ENCODE data around the gene RHPN2. TPM values are rescaled to one million over a fixed set of nuclear protein-coding genes. Genes with fewer than 3 reads are reported as not detected.
"Not testable (repeated sequence)": the region's sequence is repeated elsewhere in the genome, so short reads cannot be mapped to it uniquely, and the experiment has no call there.

Gene RHPN2
- total and polyA plus RNA-seq, 2 donors (not counting 3 experiments of a cell fraction or from before 2014, with no cell fraction given), result 2.3 to 2.7 TPM

DNA sequence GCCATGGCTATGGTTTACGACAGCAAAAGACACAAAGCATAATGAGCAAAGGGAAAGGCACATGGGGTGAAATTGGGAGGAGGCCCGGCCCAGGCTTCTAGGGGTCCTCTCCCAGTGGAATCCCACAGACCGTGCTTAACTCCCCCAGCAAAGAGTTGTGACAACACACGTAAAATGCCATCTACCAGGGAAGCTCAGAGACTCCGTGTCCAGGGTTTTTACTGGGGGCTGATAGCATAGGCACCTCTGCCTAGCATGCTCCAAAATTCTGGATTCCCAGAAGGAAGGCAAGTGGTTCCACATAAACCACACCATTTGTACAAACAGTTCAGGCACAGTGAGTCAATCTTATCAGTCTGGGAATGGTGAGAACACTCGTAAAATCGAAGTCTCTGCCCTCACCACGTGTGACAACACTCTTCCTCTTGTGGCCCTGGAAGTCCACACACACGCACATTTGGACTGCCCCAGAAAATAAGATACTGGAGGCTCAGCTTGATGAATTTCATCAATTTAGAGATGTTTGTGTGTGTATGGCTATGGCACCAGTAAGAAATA is 34.9 kb downstream of the RHPN2 start:
- FAIRE-seq (no peak), DNase-seq (ENCODE audit: low read depth, low spot score) (no peak)
- H3K9me3 ChIP-seq (replicated peaks; ENCODE audit: control insufficient read depth, insufficient read depth, low read length), result no peaks in the 10 kb centered on the region
- dilution Hi-C loops (cut with MboI; ENCODE audit: extremely low pct_ligation_motif_present, low sequenced_read_pairs) (no loop called here), intact Hi-C loops (cut with micrococcal nuclease) (no loop called here)
- no peaks in the 10 kb centered on the region for H4K20me1 ChIP-seq (replicated peaks; ENCODE audit: control insufficient read depth, extremely low read depth, insufficient read depth, low read length)
- no peak overlapping the region for H3K27ac ChIP-seq (ENCODE audit: insufficient read depth, low read depth, low read length)
- TF ChIP-seq FOS (IDR thresholded peaks at IDR 0.05; ENCODE audit: borderline replicate concordance, insufficient read depth, low read length) (no peak), POLR2AphosphoS5 (IDR thresholded peaks at IDR 0.05; ENCODE audit: insufficient read depth, low read depth, low read length) (no peak), MYC (IDR thresholded peaks at IDR 0.05; ENCODE audit: low read depth, low read length) (no peak), JUN (IDR thresholded peaks at IDR 0.05; ENCODE audit: borderline replicate concordance, insufficient read depth, insufficient read length, low read depth) (no peak), EZH2 (IDR thresholded peaks at IDR 0.05; ENCODE audit: borderline replicate concordance, low read depth, low read length, severe bottlenecking) (no peak), GATA2 (IDR thresholded peaks at IDR 0.05; ENCODE audit: insufficient read depth, insufficient read length, low read depth, low read length) (no peak), POLR2A (IDR thresholded peaks at IDR 0.05; ENCODE audit: low read depth, low read length) (no peak)
- TF ChIP-seq, protein P1, sequence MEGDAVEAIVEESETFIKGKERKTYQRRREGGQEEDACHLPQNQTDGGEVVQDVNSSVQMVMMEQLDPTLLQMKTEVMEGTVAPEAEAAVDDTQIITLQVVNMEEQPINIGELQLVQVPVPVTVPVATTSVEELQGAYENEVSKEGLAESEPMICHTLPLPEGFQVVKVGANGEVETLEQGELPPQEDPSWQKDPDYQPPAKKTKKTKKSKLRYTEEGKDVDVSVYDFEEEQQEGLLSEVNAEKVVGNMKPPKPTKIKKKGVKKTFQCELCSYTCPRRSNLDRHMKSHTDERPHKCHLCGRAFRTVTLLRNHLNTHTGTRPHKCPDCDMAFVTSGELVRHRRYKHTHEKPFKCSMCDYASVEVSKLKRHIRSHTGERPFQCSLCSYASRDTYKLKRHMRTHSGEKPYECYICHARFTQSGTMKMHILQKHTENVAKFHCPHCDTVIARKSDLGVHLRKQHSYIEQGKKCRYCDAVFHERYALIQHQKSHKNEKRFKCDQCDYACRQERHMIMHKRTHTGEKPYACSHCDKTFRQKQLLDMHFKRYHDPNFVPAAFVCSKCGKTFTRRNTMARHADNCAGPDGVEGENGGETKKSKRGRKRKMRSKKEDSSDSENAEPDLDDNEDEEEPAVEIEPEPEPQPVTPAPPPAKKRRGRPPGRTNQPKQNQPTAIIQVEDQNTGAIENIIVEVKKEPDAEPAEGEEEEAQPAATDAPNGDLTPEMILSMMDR (IDR thresholded peaks at IDR 0.05; ENCODE audit: extremely low read depth in 1 of 2, insufficient read depth in 1 of 2, low read depth in 1 of 2, low read length in 2 of 2), result no peak
- TF ChIP-seq, protein P2, sequence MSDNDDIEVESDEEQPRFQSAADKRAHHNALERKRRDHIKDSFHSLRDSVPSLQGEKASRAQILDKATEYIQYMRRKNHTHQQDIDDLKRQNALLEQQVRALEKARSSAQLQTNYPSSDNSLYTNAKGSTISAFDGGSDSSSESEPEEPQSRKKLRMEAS (IDR thresholded peaks at IDR 0.05; ENCODE audit: insufficient read depth, insufficient read length), result no peak
- no peak overlapping the region for H2AFZ ChIP-seq (ENCODE audit: low read depth, low read length)
- CTCF ChIA-PET, result no interaction called here
- POLR2A ChIA-PET, result no interaction called here
- no peaks in the 10 kb centered on the region for H3K9me1 ChIP-seq (replicated peaks; ENCODE audit: control insufficient read depth, extremely low read depth, insufficient read depth, low read length)
- no peak overlapping the region for H3K4me3 ChIP-seq (replicated peaks in 1 of 3; ENCODE audit: insufficient read depth in 1 of 3, low read depth in 1 of 3, low read length in 3 of 3)
- H3K27me3 ChIP-seq (ENCODE audit: control insufficient read depth in 2 of 2, insufficient read depth in 2 of 2, low read length in 2 of 2), result no peaks in the 10 kb centered on the region
- no peaks in the 10 kb centered on the region for H3K36me3 ChIP-seq (ENCODE audit: control insufficient read depth in 2 of 2, extremely low read depth in 1 of 2, insufficient read depth in 2 of 2, low read length in 2 of 2)
- no peaks in the 10 kb centered on the region for H3K79me2 ChIP-seq (ENCODE audit: control insufficient read depth, insufficient read depth, low read length)
- no peak overlapping the region for H3K4me2 ChIP-seq (ENCODE audit: insufficient read depth, low read length)
- H3K9ac ChIP-seq (replicated peaks; ENCODE audit: extremely low read depth, insufficient read depth, low read length), result no peak overlapping the region
- H3K4me1 ChIP-seq (ENCODE audit: control insufficient read depth, extremely low read depth, insufficient read depth, low read length), result no peaks in the 10 kb centered on the region
- no TSS peak for BruUV-seq (replicated peaks)

DNA sequence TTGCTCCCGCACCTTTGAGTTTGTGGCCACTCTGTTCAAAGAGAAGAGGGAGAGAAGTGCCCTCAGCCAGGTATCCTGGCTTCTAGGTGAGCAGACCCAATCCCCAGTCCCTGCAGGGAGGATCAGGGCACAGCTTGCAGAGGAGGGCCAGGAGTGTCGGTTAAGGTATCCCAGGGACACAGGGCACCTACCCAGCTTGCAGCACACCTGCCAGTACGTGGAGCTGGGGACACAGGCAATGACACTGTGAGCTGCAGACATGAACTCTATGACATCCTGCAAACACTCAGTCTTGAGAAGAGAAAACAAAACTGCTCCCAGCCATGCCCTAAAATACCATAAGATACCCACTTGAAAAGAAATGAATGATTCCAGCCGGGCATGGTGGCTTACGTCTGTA is 38.1 kb downstream of the RHPN2 start:
- H3K79me2 ChIP-seq (ENCODE audit: control insufficient read depth, insufficient read depth, low read length); dilution Hi-C loops (cut with MboI; ENCODE audit: extremely low pct_ligation_motif_present, low sequenced_read_pairs); H3K4me1 ChIP-seq (ENCODE audit: control insufficient read depth, extremely low read depth, insufficient read depth, low read length); H3K9me3 ChIP-seq (replicated peaks; ENCODE audit: control insufficient read depth, insufficient read depth, low read length); DNase-seq (ENCODE audit: low read depth, low spot score); H3K36me3 ChIP-seq (ENCODE audit: control insufficient read depth in 2 of 2, extremely low read depth in 1 of 2, insufficient read depth in 2 of 2, low read length in 2 of 2); H2AFZ ChIP-seq (ENCODE audit: low read depth, low read length); FAIRE-seq; BruUV-seq (replicated peaks); H3K9ac ChIP-seq (replicated peaks; ENCODE audit: extremely low read depth, insufficient read depth, low read length); H3K4me3 ChIP-seq (replicated peaks in 1 of 3; ENCODE audit: insufficient read depth in 1 of 3, low read depth in 1 of 3, low read length in 3 of 3); H3K27ac ChIP-seq (ENCODE audit: insufficient read depth, low read depth, low read length); H3K4me2 ChIP-seq (ENCODE audit: insufficient read depth, low read length); H4K20me1 ChIP-seq (replicated peaks; ENCODE audit: control insufficient read depth, extremely low read depth, insufficient read depth, low read length); H3K9me1 ChIP-seq (replicated peaks; ENCODE audit: control insufficient read depth, extremely low read depth, insufficient read depth, low read length); POLR2A ChIA-PET; H3K27me3 ChIP-seq (ENCODE audit: control insufficient read depth in 2 of 2, insufficient read depth in 2 of 2, low read length in 2 of 2); intact Hi-C loops (cut with micrococcal nuclease): not testable (repeated sequence)
- CTCF ChIA-PET, result interaction anchor here (0.6 kb wide), 1 partner anchor 164 kb away, joined by 3 read pairs; no protein-coding TSS in a partner anchor
